HG03025 (cell line): ENCODE data around the gene MYO9B.

ENCODE experiments used
- ATAC-seq: cut with Tn5 transposase; IDR thresholded peaks from one replicate; pipeline ENCODE4 v1.9.1; 2021; ENCODE audit warnings: mild to moderate bottlenecking, moderate library complexity; ENCODE audit not compliant: unreplicated experiment, low FRiP score

The MYO9B gene

DNA sequence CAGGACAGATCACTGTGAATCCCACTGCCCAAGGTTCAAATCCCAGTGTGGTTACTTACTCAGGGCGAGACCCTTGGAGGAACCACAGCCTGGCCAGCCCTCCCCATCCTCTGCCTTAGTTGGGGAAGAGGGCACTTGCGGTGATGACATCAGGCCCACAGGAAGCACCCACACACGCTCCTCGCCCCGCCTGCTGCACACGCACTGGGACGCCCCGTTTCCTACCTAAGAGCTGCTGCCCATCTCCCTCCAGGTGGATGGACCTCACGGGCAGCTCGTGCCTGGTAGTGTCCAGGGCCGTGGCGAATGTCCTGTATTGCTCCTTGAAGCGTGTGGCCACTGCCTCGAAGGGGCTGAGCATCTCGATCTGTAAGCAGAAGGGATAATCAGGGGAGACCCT is 19.9 kb upstream of the MYO9B start:
- no peak for ATAC-seq

- no peak for ATAC-seq
Observed at GRCh38 chr19:17058236-17058635, 17.3 kb upstream of the MYO9B start.

DNA sequence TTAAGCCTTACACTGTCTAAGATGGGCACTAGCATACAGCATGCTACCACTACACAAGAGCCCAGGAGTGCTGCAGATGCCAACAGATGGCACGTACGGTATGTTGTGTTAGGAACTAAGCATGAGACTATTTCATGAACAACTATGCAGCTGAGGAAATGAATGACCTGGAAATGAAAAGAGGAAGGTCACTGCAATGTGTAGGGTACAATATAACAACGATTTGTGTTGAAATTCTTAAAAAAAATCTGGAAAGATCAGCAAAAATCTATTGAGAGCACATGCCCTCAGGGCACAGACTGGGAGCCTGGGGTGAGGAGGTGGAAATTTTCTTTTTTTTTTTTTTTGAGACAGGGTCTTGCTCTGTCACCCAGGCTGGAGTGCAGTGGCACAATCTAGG is 14.8 kb upstream of the MYO9B start:
- ATAC-seq = no peak

GRCh38 chr19:17061205-17061604 is 14.4 kb upstream of the MYO9B start:
- ATAC-seq = no peak

DNA sequence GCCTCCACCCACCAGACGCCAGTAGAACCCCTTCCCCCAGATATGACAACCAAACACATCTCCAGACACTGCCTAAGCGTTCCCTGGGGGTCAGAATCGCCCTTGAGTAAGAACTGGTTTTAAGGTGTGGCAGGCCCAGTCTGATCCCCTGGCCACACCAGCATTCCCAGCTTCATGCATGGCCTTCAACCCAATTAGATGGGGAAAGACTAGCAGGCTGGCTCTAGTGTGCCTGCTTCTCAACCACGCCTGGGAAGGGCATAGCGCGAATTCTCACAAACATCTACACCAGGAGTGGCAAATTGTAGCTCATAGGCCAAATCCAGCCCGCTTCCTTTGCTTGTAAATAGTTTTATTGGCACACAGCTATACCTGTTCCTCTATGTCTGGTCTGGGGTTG is 13.9 kb upstream of the MYO9B start:
- no peak for ATAC-seq

DNA sequence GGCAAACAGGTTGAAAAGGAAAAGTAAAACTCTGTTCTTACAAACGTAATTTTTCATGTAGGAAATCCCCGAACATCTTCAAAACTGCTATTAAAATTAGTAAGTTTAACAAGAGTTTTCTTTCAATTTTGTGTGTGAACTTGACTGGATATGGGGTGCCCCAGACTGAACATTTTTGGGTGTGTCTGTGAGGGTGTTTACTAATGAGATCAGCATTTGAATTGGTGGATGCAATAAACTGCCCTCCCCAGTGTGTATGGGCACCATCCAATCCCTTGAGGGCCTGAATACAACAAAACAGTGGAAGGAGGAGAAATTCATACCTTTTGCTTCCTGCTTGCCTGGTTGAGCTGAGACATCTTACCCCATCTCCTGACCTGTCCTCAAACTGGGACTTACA is 12.1 kb upstream of the MYO9B start:
- no peak for ATAC-seq

- no peak for ATAC-seq
Observed at GRCh38 chr19:17069193-17069592, 6.4 kb upstream of the MYO9B start.

DNA sequence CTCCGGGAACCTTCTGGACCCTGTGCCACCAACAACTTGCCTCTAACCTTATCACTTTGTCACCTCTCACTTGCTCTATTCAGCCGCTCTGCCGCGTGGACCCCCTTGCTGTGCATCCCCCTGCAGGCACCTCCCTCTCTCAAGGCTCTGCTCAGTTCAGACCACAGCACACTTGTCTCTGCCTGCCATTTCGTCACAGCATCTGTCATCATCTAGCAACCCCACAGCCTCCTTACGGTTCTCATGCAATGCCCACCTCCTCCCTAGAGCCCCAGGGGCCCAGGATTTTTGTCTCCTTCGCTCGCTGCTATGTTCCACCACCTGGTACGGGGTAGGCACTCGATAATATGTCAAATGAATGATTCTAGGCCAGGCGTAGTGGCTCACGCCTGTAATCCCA is 5.2 kb upstream of the MYO9B start:
- no peak for ATAC-seq

GRCh38 chr19:17070912-17071311 is 4.7 kb upstream of the MYO9B start:
- ATAC-seq = no peak

DNA sequence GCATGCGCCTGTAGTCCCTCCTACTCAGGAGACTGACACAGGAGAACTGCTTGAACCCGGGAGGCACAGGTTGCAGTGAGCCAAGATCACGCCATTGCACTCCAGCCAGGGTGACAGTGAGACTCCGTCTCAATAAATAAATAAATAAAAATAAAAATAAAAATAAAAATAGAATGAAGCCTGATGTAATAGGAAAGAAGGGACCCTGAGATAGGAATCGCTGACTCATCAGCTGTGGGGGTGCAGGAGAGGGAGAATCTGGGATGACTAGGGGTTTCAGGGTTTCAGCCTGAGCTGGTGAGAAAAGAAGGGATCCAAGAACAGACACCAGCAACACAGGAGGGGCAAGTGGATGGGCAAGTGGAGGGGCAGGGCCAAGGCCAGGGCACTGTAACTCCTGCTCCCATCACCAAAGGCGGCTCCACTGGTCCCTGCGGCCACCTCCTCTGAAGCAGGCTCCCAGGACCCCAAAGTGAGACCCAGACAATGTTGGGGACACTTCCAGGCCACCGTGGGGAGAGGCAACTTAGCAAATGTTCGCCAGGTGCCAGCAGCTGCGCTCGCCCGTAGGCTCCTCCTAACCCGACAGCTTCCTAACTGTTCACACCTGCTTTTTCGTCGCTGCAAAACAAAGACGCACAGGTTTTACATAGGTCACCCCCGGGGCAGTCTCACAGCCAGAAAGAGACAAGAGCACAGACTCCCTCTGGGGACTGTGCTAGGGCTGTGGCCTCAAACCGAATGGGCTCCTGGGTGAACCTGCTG is 1.5 kb upstream of the MYO9B start:
- ATAC-seq = no peak

DNA sequence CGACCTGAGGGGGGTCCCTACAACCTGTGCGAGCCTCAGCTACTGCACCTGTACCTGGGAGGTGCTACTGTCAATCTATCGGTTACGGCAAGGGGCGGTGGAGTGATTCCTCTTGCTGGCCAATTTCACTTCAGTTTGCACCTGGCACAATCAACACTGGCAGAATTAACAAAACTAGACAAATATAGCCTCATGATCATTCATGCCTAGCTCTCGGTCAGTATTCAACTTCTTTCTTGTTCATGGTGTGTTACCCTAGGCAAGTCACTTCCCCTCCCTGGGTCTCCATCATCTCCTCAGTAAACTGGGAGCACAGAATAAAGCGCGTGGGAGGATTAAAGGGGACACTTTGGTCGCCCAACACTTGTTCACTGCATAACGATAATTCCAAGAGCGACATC is 943 bp upstream of the MYO9B start:
- ATAC-seq = no peak

GRCh38 chr19:17075864-17076542 is 426 bp downstream of the MYO9B start:
- no peak for ATAC-seq

- no peak for ATAC-seq
Observed at GRCh38 chr19:17076543-17076991, 990 bp downstream of the MYO9B start.

DNA sequence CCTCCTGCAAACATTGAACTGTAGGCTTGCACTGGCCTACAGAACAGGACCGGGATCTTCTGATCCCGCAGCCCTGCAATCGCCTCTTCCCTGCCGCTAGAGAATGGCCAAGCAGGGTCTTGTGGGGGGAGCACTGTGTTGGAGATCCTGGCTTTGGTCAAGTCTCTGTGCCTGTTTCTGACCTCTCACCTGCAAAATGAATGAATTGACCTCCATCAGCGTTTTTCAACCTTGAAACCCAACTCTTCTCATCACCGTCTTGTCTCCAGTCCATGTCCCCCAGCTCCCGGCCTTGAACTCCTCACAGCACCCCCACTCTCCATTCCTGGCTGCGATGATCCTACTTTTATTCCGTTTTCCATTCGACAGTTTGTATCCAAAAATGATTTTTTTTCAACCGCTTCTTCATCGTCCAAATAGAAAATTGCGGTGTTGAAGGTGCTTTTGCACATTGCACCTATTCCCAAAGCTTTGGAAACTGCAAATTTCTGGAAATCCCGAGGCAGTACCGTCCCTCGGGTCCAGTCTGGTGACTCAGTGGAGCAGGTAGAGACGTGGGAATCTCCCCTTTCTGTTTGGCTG is 2.0 kb downstream of the MYO9B start:
- no peak for ATAC-seq

GRCh38 chr19:17078036-17078919 is 2.7 kb downstream of the MYO9B start:
- no peak for ATAC-seq

GRCh38 chr19:17078920-17079709 is 3.5 kb downstream of the MYO9B start:
- ATAC-seq = no peak

GRCh38 chr19:17079710-17080439 is 4.3 kb downstream of the MYO9B start:
- ATAC-seq = no peak

- ATAC-seq = no peak
Observed at GRCh38 chr19:17080440-17080801, 4.8 kb downstream of the MYO9B start.
